HG03280 (cell line): ENCODE data around the gene MTG2.

Source experiments
- ATAC-seq: cut with Tn5 transposase; IDR thresholded peaks from one replicate; pipeline ENCODE4 v1.9.1; 2021; ENCODE audit warnings: mild to moderate bottlenecking, moderate library complexity; ENCODE audit not compliant: unreplicated experiment

MTG2 gene

GRCh38 chr20:62201173-62202082 lies 18.6 kb downstream of the MTG2 start:
- no peak for ATAC-seq

DNA sequence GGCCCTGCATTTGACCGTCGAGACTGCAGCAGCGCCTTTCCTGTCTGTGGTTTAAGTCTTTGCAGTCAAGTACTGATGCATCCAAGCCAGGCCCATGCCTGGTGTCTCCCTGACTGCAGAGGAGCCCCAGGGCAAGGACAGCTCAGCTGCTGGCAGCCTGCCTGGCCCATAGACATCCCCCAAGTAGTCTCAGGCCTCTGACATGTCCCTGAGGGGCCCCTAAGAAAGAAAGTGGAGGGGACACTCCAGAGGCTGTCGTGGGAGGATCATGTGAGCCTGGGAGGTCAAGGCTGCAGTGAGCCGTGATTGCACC lies 19.2 kb downstream of the MTG2 start:
- no peak for ATAC-seq

- no peak for ATAC-seq
Measured at GRCh38 chr20:62202676-62203377, 20.0 kb downstream of the MTG2 start.

DNA sequence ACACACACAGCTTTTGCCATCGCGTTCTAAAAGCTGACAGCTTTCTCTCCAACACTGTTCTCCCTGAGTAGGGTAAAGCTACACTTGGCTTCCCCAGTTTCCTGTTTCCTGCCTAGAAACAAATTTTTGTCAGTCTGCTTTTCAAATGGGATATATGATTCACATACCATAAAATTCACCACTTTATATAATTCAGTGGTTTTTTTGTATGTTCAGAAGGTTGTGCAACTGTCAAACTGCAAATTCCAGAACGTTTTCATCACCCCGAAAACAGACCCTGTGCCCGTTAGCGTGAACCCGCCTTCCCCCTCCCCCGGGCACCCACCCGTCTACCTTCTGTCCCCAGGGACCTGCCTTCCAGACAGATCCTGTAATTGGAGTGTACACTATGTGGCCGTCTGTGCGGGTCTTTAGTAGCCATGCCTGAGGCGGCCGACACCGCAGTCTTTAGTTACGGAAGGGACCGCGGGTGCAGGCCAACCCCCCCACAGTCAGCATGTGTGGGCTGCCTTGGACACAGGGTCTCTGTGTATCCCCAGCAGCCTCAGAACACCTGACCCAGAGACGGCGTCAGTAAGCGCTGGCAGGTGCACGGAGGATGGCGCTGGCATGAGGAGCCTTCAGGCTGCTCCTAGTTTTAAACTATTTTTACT lies 20.7 kb downstream of the MTG2 start:
- no peak for ATAC-seq

DNA sequence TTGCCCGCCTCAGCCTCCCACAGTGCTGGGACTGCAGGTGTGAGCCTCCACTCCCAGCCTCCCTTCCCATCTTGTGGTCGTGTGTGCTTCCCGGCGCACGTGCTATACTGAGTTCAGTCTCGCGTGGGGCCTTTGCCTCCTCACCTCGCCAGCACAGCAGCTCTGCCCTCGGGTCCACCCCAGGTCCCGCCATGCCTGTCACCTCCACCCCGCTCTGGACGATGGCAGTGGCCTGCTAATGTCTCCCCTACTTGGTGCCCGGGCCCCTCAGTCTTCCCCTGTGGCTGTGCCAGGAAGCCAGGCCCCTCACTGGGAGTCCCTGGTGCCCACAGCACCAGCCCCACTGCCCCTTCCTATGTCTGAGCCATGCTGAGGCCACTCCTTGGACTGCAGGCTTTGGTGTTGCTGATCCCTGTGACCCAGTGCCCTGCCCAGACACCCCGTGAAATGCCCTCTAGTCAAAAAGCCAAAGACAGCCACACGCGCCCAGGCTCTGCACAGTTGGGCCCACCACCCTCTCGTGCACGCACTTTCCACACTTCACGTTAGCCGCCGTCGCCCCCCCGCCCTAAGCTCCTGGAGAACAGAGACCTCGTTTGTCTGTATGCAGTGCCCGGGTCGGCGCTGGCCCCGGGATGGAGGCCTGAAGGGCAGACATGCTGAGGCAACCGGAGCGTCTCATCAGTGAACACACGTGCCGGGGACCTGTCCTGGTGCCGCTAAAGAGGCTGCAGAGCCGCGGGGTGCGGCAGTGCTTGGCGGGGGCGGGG lies 23.0 kb downstream of the MTG2 start:
- no peak for ATAC-seq

GRCh38 chr20:62206388-62206775 lies 23.6 kb downstream of the MTG2 start:
- no peak for ATAC-seq

DNA sequence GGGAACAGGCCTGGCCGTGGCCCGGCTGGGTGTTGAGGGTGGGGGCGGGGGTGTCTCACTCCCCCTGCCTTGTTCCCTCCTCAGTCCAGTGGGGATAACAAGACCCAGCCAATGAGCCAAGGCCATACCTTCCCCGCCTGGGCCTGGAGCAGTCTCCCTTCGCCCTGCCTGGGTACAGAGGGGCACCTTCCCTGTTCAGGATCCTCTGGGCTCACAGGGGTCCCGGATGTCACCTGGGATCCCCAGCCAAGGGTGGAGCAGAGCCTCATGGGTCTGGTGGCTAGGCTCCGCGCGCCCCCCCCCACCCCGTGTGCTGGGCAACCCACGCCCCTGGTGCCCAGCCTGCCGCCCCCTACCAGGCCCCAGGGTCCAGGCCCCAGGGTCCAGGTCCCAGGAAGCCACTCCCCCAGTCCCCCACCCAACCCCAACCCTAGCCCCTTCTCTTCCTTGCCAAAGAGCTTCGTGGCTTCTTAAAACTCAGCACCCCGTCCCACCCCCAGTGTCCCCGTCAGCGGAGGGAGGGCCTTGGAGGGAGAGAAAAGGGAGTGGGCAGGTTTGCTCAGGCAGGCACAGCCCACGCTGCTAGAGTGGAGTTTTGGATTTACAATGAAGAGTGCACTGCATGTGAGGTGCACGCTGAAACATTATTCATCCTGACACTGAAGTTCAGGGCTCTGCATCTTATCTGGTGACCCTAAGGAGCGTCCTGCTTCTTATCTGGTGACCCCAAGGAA lies 25.4 kb downstream of the MTG2 start:
- ATAC-seq: no peak

DNA sequence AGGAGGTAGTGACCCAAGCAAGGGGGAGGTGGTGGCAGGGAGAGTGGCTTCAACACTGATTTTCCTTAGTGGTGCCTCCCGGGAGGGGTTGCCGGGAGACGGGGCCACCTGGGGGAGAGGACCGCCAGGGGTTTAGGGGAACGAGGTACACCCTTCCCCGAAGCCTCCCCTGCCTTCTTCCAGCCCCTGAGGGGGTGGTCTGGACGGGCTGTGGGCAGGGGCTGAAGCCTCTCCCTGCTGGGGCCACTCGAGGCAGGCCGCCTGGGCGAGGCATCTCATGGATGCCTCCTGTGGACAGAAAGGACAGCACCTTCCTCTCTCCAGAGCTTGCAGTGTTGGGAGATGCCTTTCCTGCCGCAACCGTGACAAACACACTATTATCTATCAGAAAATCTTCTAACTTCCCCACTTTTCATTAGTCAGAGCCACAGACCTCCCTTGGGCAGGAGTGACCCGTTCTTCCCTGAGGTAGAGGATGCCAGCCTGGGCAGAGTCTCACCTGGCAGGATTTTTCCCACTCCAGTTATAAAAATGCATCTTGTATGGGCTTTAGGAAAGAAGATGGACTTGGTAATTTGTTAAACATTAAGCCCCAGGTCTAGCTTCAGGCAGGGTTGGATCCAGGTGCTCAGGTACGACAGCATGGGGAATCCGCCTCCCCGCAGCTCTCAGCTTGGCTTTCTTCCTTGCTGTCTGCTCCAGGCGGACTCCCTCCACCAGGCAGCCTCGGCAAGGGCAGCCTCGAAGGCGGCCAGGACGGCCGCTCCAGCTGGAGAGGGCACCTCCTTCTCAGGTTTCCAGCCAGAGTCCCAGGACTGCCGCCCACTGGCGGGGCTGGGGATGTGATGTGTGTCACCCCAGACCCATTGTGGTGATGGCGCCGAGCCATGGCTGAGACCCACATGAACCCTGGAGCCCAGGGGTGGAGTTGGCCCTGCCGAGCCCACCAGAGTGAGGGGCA lies 26.2 kb downstream of the MTG2 start:
- ATAC-seq: no peak

DNA sequence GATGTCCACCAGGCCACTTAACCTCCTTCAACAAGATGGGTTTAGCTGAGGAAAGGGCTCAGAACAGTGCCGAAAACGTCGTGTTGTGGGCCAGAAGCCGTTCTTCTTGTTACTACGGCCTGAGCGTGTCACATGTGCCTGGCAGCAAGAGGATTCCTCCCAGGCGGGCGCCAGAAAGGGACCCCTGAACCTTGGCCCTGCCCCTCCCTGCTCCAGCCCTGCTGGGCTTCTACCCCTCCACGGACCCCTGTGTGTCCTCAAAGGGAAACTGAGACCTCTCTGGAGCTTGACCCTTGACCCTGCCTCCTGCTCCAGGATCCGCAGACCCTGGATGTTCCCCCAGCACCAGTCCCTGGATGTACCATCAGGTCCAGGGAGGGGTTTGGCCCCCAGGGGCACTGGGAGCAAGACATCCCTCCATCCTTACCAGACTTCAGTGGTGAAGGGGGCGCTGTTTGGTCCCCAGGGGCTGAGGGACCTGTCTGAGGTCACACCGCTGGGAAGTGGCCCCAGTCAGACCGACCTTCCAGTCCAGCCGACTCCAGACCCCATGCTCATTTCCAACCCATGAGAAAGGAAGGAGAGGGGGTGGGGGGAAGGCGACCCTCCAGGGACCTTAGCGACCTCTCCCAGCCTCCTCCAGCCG lies 27.1 kb downstream of the MTG2 start:
- ATAC-seq: no peak

DNA sequence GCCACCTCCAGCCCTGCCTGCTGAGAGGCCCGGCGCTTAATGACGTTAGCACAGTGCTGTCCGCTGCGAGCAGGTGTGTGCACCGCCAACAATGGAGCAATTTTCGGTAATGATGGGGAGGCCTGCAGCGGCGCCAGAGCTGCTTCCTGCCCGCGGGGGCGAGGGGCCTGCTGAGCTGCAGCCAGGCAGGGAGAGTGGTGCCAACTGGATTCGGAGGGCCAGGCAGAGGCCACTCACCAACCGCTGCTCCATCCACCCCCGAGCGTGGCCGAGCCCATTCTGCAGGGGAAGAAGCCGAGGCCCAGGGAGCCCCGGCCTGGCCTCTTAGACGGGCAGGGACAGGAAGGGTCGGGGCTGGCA lies 27.6 kb downstream of the MTG2 start:
- no peak for ATAC-seq

GRCh38 chr20:62211216-62211615 lies 28.4 kb downstream of the MTG2 start:
- ATAC-seq: no peak

DNA sequence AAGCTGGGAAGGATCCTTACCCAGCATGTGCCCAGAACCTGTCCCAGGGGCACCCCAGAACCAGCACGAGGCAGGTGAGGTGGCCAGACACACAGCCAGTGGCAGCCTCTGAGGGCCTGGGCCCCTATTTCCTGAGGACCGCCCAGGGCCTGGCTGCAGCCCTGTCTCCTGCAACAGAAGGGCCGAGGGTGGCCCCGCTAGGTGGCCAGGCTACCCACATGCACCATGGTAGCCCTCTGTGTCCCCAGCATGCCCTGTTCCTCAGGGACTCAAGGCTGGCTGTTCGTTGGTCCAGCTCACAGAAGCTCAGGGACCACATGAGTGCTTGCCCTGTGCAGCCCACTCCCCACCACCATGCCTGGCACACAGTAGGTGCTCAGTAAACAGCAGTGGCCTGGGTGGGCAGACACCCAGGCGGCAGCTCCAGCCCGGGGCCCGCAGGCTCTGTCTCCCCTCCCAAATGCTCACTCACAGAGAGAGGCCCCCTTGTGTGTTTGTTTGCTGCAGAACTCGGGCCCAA lies 29.0 kb downstream of the MTG2 start:
- no peak for ATAC-seq

GRCh38 chr20:62212299-62212698 lies 29.5 kb downstream of the MTG2 start:
- ATAC-seq: no peak

- no peak for ATAC-seq
Measured at GRCh38 chr20:62214067-62214466, 31.2 kb downstream of the MTG2 start.

DNA sequence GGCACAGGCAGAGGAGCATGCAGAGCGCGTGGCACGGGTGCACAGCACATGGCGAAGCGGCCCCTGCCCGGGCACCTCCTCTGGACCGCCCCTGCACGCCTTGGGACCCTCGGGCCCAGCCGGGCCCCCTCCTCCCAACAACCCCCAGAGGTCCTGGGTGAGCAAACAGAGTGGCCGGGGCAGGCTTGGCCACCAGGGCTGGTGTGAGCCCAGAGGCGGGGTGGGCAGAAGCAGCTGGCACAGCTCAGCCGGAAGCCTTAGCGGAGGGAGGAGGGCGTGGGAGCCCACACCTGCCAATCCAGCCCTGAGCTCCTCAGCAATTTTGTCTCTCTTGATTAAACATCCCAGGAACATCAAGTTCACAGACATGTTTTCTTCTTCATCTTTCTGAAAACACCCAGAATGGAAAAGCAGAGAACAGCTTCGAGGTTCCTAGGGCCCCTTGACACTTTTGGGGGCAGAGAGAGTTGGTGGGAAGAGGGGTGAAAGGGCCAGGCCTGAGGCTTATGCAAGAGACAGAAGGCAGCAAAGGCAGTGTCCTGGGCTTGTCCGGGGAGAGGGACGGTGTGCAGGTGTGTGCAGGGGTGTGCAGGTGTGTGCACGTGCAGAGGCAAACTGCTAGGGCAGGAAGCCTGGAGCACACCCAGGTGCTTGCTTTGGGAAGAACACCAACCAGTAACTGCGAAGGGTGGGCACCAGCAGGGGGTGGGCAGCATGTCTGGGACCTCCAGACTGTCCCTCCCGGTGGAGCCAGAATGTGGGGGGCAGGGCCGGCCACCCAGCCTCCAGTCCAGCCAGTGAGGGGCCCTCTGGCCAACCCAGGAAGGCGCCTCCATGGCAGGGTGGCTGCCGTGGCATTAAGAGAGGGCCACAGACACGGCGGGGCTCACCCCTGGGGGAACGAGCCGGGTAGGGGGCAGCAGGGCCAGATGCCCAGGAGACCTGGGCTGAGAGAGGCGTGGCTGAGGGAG lies 32.5 kb downstream of the MTG2 start:
- ATAC-seq: no peak

DNA sequence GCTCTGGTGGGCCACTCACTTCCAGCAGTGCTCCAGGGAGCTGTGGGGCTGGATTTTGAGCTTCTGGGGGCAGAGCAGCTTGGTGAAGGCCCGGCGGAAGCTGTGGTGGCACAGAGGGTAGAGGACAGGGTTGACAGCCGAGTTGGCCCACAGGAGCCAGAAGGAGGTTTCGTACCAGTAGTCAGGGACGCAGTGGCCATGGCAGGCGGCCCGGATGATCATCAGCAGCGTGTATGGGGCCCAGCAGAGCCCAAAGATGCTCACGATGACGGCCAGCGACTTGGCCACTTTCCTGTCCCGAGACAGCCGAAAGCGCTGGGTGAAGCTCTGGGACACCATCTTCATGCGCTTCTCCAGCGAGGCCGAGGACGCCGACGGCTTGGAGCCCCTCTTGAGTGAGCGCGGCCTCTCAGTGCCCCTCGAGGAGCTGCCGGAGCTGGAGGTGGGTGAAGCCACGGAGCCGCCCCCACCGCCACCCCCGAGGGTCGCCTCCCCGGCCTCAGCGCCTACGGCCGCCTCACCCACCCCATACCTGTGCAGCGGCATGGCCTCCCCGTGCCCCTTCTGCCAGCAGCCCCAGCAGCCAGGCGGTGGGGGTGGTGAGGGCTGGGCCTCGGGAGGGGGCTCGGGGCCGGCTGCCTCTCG lies 33.3 kb downstream of the MTG2 start:
- no peak for ATAC-seq
